Adrenal gland (tissue), 5 donors: Measurements from ENCODE around the gene MYD88.

Source experiments
- CTCF ChIP-seq, 6 experiments: fragments of 450-650 bp in 4 of 6; fragments of 200-600 bp in 2 of 6; sonication (generic) in 1 of 6; IDR thresholded peaks; 1 replicate in 5 of 6; 2 replicates in 1 of 6; pipeline versions ENCODE4 v1.5.1 to v1.8.0; 2016 to 2021; ENCODE audit warnings: antibody characterized with exemption in 6 of 6, mild to moderate bottlenecking in 2 of 6, moderate library complexity in 1 of 6
- POLR2A ChIP-seq, 2 donors: fragments of 450-650 bp; IDR thresholded peaks; one replicate each; pipeline ENCODE4 v1.6.1; 2017; ENCODE audit warnings: antibody characterized with exemption in 2 of 2, mild to moderate bottlenecking in 2 of 2, moderate library complexity in 1 of 2
- donor health status: DM: no; HTN: no; CAD: no.

GRCh38 chr3:38090453-38090852 is 48.0 kb upstream of the MYD88 start:
- TF ChIP-seq POLR2A (IDR thresholded peaks at IDR 0.05) (no peak), CTCF (IDR thresholded peaks at IDR 0.05) (no peak)
